Measurements from ENCODE around the gene ATP10D.
"Not testable (repeated sequence)": the region's sequence is repeated elsewhere in the genome, so short reads cannot be mapped to it uniquely, and the experiment has no call there.

GRCh38 chr4:47486727-47487126, 1.7 kb downstream of the ATP10D start:
- TF ChIP-seq POLR2A (IDR thresholded peaks at IDR 0.05; ENCODE audit: low read length); GATA1 (IDR thresholded peaks at IDR 0.05; ENCODE audit: low read depth, low read length): not testable (repeated sequence)

Data from erythroblast (primary cell).